ENCODE results near the gene TEX9. TPM values are rescaled to one million over a fixed set of nuclear protein-coding genes. Genes with fewer than 3 reads are reported as not detected.

TEX9 gene
- polyA plus RNA-seq, 3 donors, result 0.03 to 0.46 TPM; not detected in 1

DNA sequence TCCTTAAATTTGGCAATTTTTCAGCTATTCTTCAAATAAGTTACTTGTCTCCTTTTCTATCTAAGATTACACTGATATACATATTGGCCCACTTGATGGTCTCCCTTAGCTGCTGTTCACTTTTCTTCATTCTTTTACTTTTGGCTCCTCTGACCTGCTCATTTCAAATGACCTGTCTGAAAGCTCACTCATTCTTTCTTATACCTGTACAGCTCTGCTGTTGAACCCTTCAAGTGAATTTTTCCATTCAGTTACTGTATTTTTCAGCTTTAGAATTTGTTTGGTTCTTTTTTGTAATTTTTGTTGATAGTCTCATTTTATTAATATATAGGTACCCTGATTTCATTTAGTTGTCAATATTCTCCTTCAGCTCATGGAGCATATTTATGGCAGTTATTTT, 60.0 kb downstream of the TEX9 start:
- H3K4me2 ChIP-seq (replicated peaks; ENCODE audit: extremely low read depth, low read length, poor library complexity, severe bottlenecking), result no peak overlapping the region
- H3K9me3 ChIP-seq (replicated peaks in 1 of 2; ENCODE audit: control insufficient read depth in 1 of 2, insufficient read depth in 1 of 2, low read length in 2 of 2), result no peaks in the 10 kb centered on the region
- intact Hi-C loops (cut with micrococcal nuclease), result no loop called here
- H3K36me3 Mint-ChIP-seq, result peaks cover 2 to 3% of the 10 kb centered on the region in 2 donors
- H3K4me1 ChIP-seq (ENCODE audit: control insufficient read depth in 1 of 2, insufficient read depth in 2 of 2, low read length in 2 of 2), result no peaks in the 10 kb centered on the region
- H4K20me1 ChIP-seq (ENCODE audit: insufficient read depth, low read length), result no peaks in the 10 kb centered on the region
- H3K27me3 ChIP-seq (ENCODE audit: control insufficient read depth in 2 of 2, insufficient read depth in 2 of 2, low read length in 2 of 2), result no peaks in the 10 kb centered on the region
- H2AFZ ChIP-seq (ENCODE audit: insufficient read depth, low read depth, low read length, poor library complexity, severe bottlenecking), result no peak overlapping the region
- TF ChIP-seq, protein P1, sequence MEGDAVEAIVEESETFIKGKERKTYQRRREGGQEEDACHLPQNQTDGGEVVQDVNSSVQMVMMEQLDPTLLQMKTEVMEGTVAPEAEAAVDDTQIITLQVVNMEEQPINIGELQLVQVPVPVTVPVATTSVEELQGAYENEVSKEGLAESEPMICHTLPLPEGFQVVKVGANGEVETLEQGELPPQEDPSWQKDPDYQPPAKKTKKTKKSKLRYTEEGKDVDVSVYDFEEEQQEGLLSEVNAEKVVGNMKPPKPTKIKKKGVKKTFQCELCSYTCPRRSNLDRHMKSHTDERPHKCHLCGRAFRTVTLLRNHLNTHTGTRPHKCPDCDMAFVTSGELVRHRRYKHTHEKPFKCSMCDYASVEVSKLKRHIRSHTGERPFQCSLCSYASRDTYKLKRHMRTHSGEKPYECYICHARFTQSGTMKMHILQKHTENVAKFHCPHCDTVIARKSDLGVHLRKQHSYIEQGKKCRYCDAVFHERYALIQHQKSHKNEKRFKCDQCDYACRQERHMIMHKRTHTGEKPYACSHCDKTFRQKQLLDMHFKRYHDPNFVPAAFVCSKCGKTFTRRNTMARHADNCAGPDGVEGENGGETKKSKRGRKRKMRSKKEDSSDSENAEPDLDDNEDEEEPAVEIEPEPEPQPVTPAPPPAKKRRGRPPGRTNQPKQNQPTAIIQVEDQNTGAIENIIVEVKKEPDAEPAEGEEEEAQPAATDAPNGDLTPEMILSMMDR (IDR thresholded peaks at IDR 0.05), result no peak
- no peak overlapping the region for H3K4me3 Mint-ChIP-seq
- H3K27ac ChIP-seq (ENCODE audit: low read depth in 1 of 2, low read length in 2 of 2), result no peak overlapping the region
- H3K9ac ChIP-seq (ENCODE audit: insufficient read depth, low read length, poor library complexity, severe bottlenecking), result no peak overlapping the region
- DNase-seq, result no peak
- H3K9me3 Mint-ChIP-seq, result peaks cover 0 to 5% (median 2%) of the 10 kb centered on the region in 7 donors
- H3K36me3 ChIP-seq (replicated peaks in 1 of 2; ENCODE audit: control insufficient read depth in 1 of 2, insufficient read depth in 2 of 2, low read length in 2 of 2), result no peaks in the 10 kb centered on the region
- no peak overlapping the region for H3K27ac Mint-ChIP-seq
- H3K4me1 Mint-ChIP-seq, result no peaks in the 10 kb centered on the region
- H3K27me3 Mint-ChIP-seq (ENCODE audit: low read depth in 3 of 3), result no peaks in the 10 kb centered on the region
- H3K4me3 ChIP-seq (replicated peaks in 1 of 3; ENCODE audit: low read depth in 2 of 3, low read length in 3 of 3), result no peak overlapping the region
- H3K79me2 ChIP-seq (ENCODE audit: insufficient read depth, low read length), result no peaks in the 10 kb centered on the region

DNA sequence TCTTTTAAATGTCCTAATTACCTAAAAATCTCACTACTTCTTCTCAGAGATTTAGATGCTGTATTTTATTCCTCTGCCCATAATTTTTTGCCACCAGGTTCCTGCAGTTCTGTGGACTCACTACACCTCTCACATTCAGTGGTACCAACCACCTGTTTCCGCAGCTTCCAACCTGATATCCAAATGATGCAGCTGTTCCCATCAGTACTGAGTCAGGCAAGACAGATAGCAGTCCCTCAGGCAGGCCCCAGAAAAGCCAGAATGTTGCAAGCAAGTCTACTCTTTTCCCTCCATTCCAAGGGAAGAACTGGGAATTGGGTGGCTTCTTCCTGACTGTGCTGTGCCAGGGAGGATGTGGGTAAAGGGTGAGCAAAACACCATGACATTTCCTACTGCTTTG, 60.8 kb downstream of the TEX9 start:
- H3K4me1 Mint-ChIP-seq, result no peaks in the 10 kb centered on the region
- WGBS (ENCODE audit: insufficient coverage), result 100% methylated on average over 1 of the region's 1 CpG
- H3K27me3 ChIP-seq (ENCODE audit: control insufficient read depth in 2 of 2, insufficient read depth in 2 of 2, low read length in 2 of 2), result no peaks in the 10 kb centered on the region
- no peak overlapping the region for H3K9ac ChIP-seq (ENCODE audit: insufficient read depth, low read length, poor library complexity, severe bottlenecking)
- H3K36me3 ChIP-seq (replicated peaks in 1 of 2; ENCODE audit: control insufficient read depth in 1 of 2, insufficient read depth in 2 of 2, low read length in 2 of 2), result no peaks in the 10 kb centered on the region
- H3K36me3 Mint-ChIP-seq, result peaks cover 3 to 4% of the 10 kb centered on the region in 2 donors
- H2AFZ ChIP-seq (ENCODE audit: insufficient read depth, low read depth, low read length, poor library complexity, severe bottlenecking), result no peak overlapping the region
- no peaks in the 10 kb centered on the region for H4K20me1 ChIP-seq (ENCODE audit: insufficient read depth, low read length)
- H3K79me2 ChIP-seq (ENCODE audit: insufficient read depth, low read length), result no peaks in the 10 kb centered on the region
- TF ChIP-seq, protein P1 (IDR thresholded peaks at IDR 0.05), result no peak
- DNase-seq, result no peak
- H3K4me2 ChIP-seq (replicated peaks; ENCODE audit: extremely low read depth, low read length, poor library complexity, severe bottlenecking), result no peak overlapping the region
- H3K27ac ChIP-seq (ENCODE audit: low read depth in 1 of 2, low read length in 2 of 2), result no peak overlapping the region
- H3K4me3 Mint-ChIP-seq, result no peak overlapping the region
- intact Hi-C loops (cut with micrococcal nuclease), result no loop called here
- H3K27ac Mint-ChIP-seq, result no peak overlapping the region
- H3K9me3 ChIP-seq (replicated peaks in 1 of 2; ENCODE audit: control insufficient read depth in 1 of 2, insufficient read depth in 1 of 2, low read length in 2 of 2), result no peaks in the 10 kb centered on the region
- H3K4me3 ChIP-seq (replicated peaks in 1 of 3; ENCODE audit: low read depth in 2 of 3, low read length in 3 of 3), result no peak overlapping the region
- H3K9me3 Mint-ChIP-seq, result peaks cover 0 to 5% (median 2%) of the 10 kb centered on the region in 7 donors
- no peaks in the 10 kb centered on the region for H3K27me3 Mint-ChIP-seq (ENCODE audit: low read depth in 3 of 3)
- H3K4me1 ChIP-seq (ENCODE audit: control insufficient read depth in 1 of 2, insufficient read depth in 2 of 2, low read length in 2 of 2), result no peaks in the 10 kb centered on the region
